HG02884 (cell line): Measurements from ENCODE around the gene CANT1.
"Not testable (repeated sequence)": the region's sequence is repeated elsewhere in the genome, so short reads cannot be mapped to it uniquely, and the experiment has no call there.

Experiments
- ATAC-seq: cut with Tn5 transposase; IDR thresholded peaks from one replicate; pipeline ENCODE4 v1.9.1; 2021; ENCODE audit warnings: mild to moderate bottlenecking, moderate library complexity; ENCODE audit not compliant: unreplicated experiment

CANT1 gene

DNA sequence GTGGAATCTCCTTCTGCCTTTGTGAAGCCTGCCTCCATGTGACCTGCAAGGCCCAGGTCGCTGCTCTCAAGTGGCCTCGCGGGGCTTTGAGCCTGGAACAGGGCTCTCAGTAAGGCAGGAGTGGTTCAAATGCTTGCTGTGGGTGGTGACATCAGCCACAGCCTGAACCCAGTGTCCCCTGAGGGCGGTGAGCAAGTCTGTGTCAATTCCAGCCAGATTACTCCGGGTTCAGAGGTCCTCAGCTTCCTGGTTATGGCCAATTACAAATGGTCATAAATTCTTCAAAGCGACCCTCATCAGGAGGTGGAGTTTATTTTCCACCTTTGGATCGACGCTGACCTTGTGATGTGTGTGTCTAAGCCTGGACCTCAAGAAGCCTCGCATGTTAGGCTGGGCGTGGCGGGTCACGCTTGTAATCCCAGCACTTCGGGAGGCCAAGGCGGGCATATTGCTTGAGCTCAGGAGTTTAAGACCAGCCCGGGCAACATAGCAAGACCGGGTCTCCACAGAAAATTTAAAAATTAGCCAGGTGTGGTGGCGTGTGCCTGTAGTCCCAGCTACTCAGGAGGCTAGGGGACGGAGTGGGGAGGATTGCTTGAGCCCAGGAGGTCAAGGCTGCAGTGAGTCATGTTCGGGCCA is 47.1 kb downstream of the CANT1 start:
- no peak for ATAC-seq

DNA sequence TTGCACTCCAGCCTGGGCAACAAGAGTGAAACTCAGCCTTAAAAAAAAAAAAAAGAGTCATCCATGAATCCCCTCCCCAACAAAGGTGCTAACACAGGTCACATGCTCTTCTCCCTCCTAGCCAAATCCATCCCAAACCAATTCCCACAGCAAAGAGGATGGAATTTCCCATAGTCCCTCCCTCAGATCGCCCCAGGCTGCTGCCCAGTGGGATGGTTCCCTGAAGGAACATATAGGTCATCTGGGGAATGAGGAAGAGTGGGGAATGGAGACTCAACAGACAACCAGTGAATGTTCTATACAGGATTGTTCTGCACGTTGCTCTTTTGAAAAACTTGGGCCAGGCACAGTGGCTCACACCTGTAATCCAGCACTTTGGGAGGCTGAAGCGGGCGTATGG is 48.0 kb downstream of the CANT1 start:
- ATAC-seq: no peak

DNA sequence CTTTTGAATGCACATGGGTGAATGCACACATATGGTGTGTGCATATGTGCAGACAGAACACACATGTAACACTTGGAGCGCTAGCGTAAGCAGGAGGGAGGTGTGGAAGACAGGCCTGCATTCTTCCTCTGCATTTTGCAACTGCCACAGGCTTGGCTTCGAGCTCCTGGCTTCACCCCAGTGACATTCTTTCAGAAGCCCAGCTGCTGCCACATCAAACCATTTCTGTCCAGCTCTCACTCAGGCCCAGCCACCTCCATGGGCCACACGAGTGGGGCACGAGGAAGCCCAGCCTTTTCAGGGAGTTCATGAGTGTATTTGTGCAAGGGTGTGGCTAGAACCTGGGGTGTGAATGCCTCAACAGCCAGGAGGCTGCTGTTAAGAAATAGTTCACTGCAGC is 48.6 kb downstream of the CANT1 start:
- ATAC-seq: no peak

DNA sequence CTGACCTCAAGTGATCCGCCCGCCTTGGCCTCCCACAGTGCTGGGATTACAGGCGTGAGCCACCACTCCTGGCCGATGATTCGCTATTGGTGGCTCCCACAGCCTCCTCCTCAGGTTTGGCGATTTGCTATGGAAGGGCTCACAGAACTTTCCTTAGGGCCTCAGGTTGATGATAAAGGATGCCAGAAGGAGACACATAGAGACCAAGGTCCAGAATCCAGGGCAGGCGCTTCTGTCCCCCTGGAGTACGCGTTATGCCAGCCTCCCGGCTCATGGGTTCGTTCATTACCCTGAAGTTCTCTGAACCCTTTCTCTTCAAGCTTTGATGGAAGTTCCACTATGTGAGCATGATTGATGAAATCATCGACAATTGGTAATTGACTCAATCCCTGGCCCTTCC is 49.8 kb downstream of the CANT1 start:
- ATAC-seq: no peak

DNA sequence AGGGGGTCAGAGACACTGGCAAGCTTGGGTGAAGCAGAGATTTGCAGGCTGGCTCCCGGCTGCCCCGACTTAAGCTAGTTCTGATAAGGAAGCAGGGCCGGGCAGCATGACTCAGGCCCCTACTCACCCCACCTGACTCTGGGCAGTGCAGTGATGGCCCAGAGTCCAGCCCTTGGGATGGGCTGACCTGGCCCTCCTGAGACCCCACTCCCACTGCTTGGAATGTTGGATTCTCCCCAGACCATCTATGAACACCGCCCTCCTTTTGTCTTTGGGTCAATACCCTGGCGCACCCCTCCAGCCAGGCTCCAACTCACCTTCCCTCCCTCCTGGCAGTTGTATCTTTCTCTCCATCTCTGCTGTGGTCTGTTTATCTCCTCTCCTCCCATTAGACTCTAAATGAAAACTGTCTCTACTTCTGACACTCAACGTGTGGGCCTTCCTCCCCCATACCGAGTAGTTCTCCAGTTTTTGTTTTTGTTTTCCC is 50.9 kb downstream of the CANT1 start:
- ATAC-seq: no peak

DNA sequence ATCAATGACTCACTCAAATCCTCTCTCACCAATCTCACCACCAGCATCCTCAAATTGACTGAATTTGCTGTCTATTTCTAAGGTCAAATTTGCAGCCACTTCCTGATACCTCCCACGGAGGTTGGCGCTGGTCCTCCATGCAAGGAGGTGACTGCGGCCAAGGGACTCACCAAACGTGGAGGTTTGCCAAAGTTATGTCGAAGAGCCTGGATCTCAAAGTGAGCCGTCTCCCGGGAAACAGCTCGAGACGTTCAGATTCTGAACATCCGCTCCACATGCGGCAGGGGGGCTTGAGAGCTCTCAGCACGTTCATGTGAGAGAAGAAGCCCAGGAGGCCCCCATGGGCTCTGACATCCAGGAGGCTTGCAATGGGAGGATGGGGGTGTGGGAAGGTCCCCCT is 52.4 kb downstream of the CANT1 start:
- no peak for ATAC-seq

DNA sequence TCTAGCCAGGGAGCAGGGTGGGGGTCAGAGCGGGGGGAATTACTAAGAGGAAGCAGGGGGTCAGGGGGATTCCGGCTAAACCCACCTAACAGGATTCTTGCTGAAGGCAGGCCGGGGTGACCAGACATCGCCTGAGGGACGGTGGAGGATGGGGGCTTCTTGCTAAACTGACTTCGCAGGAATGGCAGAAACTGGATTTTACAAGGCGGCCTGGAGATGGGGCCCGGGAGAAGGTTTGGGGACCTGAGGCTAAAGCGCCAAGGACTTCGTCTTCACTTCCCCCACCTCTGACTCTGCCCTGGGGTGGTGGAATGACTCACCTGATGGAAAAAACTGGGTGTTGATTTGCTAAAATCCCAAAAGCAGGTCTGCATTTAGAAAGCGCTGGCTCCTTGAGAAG is 53.3 kb downstream of the CANT1 start:
- ATAC-seq: no peak

DNA sequence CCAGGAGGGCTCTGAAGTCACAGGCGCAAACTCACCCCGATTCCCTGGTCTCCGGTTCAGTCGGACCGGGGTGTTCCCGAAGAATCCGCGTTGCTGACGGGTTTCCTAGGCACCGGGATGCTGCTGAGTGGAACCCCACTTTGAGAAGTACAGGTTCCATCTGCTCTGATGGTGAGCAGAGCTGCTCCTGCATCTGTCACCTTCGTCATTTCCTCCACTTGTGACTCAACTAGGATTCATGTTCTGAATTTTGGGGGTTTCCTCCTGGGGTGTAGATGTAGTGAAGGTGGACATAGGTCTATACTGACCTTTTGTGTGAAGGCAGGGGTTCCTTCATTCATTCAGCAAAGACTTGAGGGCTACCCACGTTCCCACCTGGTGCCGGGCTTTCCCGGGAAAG is 54.9 kb downstream of the CANT1 start:
- ATAC-seq: no peak

DNA sequence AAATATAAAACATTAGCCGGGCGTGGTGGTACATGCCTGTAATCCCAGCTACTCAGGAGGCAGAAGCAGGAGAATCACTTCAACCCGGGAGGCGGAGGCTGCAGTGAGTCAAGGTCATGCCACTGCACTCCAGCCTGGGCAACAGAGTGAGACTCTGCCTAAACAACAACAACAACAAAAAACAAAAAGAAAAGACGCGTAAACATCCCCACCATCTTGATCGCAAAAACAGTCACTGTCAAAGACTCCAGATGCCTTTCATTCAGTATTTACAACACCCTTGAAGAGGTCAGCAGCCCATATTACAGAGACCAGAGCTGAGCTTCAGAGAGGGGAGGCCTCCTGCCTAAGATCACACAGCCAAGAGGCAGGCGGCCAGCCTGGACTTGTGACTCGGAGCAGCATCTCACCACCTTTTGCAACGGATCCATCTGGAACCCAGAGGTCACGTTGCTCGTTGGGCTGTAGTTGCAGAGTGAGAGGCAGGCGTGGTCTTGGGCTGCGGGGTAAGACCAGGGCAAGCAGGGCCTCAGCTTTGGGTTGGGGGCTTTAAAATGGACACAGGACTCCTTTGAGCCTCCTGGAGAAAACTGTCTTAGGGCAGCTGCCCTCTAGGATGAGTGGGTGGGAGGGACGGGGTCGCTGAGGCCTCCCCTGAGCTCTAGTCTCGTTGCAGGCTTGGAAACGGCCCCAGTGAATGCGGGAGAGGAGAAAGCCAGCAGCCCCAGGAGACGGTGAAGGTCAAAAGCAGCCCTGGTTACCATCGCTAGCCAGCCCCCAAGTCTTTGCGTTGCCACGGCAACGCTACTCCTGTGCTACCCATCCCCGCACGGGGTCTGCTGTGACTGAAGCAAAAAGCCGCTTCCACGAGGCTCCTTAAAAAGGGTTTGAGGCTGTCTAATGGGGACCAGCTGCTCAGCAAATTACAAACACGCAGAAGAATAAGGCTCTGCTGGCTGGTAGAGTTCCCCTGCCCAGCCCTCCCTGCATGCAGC is 55.9 kb downstream of the CANT1 start:
- ATAC-seq: no peak

DNA sequence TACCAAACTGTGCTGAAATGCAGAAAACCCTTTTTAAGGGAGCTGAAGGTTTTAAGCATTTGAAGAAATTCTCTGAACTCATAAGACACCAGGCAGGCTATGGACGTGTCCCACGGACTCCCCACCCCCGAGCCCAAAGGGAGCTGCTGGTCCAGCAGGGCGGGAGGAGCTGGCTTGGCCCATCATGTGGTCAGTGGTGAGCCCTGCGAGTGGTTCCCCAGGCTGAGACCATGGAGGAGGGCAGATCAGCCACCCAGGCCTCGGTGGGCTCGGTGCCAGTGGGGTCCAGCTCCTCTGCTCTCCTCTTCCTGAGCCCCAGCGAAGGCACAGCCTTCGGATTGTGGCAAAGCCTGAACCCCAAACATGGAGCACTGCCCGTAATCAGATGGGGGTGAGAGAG is 56.9 kb downstream of the CANT1 start:
- ATAC-seq: no peak

DNA sequence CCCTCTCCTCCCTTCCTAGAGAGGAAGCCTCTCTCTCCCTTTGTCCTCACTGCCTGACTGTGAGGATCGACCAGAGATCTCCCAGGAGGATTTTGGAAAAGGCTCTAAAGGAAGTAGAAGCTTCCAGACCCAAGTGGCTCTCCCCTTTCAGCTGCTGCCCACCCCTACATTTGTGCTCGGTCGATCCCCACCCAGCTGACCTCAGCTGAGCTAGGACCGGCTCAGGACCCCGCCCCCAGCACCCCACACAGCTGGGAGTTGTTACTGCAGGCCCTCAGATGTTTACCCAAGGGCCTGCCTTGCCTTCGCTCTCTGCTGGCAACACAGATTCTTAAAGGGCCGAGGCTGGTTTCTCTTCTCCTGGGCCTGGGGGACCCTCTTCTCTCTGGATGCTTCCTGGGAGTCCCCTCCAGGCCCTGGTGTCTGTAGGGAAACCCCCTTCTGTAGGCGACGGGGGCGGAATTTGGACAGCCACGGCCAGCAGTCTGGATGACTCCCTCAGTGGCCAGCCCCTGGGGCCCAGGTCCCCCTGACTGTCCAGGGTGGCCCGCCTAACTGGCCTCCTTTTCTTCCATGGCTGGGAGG is 57.5 kb downstream of the CANT1 start:
- ATAC-seq: no peak

DNA sequence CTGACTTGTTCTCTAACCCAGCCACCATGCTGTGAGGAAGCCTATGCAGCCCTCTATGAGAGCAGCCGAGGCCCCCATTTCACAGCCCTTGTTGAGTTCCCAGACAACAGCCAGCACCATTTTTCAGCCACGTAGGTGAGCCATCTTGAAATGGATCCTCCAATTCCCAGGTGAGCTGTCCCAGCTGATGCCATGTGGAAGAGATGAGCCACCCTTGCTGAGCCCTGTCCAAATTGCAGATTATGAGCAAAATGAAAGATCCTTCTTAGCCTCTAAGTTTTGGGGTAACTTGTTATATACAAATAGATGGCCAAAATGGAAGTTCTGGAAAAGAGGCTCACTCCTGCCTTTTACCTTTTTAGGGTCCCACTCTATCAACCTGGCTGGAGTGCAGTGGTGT is 58.7 kb downstream of the CANT1 start:
- no peak for ATAC-seq

DNA sequence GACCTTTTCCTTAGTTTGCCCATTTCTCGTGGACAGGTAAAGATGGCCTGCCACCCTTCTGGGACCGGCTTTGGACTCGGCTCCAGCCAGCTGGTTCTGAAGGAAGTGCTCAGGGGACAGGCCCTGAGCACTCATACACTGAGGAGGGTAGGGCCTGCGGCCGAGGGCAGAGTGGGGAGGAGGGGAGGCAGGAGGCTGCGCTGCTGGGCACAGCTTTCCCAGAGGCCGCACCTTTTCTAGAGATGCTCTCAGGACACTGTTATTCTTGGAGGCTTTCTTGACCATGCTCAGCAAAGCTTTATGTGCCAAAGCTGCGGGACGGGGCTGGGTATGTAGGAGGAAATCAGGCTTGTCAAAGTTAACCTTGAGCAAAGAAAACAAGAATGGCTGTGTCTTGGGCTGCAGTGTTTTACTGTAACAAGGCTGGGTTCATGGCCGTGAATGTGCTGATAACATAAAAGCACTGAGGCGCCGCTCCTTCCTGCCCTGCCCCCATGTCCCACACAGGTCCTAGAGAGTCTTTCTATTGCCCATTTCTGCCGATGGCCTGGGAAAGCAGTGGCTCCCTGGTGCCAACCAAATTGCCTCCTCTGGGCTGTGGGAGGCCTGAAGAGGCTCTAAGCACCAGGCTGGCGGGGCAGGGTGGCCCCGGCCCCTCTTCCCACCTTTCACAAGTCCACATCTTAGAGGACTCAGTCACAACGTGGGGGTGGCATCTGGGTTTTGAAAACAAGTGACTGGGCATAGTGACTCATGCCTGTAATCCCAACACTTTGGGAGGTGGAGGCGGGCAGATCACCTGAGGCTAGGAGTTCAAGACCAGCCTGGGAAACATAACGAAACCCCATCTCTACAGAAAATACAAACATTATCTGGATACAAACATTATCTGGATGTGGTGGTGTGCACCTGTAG is 62.1 kb downstream of the CANT1 start:
- ATAC-seq: no peak

DNA sequence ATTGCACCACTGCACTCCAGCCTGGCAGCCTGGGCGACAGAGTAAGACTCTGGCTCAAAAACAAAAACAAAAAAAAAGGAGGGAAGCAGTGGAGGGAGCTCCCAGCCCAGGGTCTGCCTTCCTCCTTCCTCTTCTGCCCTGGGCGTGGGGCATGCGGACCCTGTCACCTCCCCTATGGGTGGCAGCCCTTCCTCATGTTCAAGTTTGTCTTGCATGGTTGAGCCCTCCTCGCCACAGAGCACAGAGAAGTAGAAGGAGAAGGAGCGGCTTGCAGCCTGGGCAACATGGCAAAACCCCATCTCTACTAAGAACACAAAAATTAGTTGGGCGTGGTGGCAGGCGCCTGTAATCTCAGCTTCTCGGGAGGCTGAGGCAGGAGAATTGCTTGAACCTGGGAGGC is 62.9 kb downstream of the CANT1 start:
- ATAC-seq: no peak

DNA sequence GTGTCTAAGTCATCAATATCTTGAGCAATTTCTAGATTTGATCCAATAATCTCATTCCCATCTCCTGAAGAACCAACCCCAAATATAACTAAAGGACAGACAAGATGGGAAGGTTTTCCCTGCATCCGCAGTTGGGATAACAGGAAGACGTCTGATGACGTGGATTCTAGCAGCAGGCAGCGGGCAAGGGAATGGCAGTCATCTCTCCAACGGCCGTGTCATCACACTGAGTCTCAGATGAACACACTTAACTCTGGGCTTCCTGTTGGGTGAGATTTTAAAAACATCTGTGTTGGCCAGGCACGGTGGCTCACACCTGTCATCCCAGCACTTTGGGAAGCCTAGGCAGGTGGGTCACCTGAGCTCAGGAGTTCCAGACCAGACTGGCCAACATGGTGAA is 63.4 kb downstream of the CANT1 start:
- ATAC-seq: no peak

DNA sequence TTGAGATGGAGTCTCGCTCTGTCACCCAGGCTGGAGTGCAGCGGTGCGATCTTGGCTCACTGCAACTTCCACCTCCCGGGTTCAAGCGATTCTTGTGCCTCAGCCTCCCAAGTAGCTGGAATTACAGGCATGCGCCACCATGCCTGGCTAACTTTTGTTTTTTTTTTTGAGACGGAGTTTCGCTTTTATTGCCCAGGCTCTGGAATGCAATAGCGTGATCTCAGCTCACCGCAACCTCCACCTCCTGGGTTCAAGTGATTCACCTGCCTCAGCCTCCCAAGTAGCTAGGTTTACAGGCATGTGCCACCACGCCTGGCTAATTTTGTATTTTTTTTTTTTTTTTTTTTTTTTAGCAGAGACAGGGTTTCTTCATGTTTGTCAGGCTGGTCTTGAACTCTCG is 64.1 kb downstream of the CANT1 start:
- not testable (repeated sequence) for ATAC-seq

DNA sequence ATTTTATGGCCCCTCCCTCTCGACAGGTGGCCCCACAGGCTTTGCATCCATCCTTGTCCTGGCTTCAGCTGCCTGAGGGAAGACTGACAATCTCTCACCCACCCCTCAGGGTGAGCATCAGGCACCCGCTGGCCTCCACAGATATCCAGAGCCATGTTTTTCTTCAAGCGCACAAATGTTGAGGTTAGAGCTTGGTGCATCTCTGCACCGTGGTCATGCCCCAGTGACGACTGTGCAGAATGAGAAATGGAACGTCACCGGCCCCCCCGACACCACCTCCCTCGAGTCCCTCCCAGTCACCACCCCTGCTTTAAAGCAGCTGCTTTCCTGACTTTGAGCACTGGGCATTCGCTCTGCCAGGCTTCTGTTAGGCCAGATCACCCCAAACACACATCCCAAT is 64.6 kb downstream of the CANT1 start:
- ATAC-seq: no peak

DNA sequence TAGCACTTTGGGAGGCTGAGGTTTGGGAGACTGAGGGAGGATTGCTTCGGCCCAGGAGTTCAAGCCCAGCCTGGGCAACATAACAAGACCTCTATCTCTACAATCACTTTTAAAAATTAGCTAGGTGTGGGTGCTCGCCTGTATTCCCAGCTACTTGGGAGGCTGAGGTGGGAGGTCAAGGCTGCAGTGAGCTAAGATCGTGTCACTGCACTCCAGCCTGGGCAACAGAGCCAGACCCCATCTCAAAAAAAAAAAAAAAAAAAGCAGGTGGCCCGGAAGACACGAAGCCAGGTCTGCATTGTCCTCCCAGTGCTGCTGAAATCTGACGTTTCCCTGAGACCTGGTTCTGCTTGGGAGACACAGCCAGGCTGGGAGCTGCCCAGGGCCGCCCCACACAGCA is 65.5 kb downstream of the CANT1 start:
- no peak for ATAC-seq
